Ecto neural progenitor cell (in vitro differentiated cells): ENCODE measurements around the gene SERPINA5.
"Not testable (repeated sequence)": the region's sequence is repeated elsewhere in the genome, so short reads cannot be mapped to it uniquely, and the experiment has no call there.

ENCODE experiments used
- DNase-seq: peaks from one replicate; pipeline ENCODE4 v3.0.0-alpha.2; 2018; ENCODE audit warnings: low spot score

SERPINA5 gene

GRCh38 chr14:94575730-94576585, 5.3 kb upstream of the SERPINA5 start:
- no peak for DNase-seq

- not testable (repeated sequence) for DNase-seq
Observed at GRCh38 chr14:94577472-94577871, 3.8 kb upstream of the SERPINA5 start.

GRCh38 chr14:94578712-94579111, 2.5 kb upstream of the SERPINA5 start:
- no peak for DNase-seq

GRCh38 chr14:94582199-94582750, 1.0 kb downstream of the SERPINA5 start:
- DNase-seq, result no peak

- no peak for DNase-seq
Observed at GRCh38 chr14:94582851-94583250, 1.6 kb downstream of the SERPINA5 start.

- no peak for DNase-seq
Observed at GRCh38 chr14:94583557-94583956, 2.3 kb downstream of the SERPINA5 start.

- DNase-seq, result no peak
Observed at GRCh38 chr14:94584591-94585280, 3.5 kb downstream of the SERPINA5 start.

- no peak for DNase-seq
Observed at GRCh38 chr14:94586635-94587034, 5.4 kb downstream of the SERPINA5 start.

- no peak for DNase-seq
Observed at GRCh38 chr14:94588311-94588710, 7.1 kb downstream of the SERPINA5 start.

- DNase-seq, result no peak
Observed at GRCh38 chr14:94591073-94591472, 9.8 kb downstream of the SERPINA5 start.

GRCh38 chr14:94591871-94592270, 10.6 kb downstream of the SERPINA5 start:
- DNase-seq, result no peak

- no peak for DNase-seq
Observed at GRCh38 chr14:94592457-94592856, 11.2 kb downstream of the SERPINA5 start.

- no peak for DNase-seq
Observed at GRCh38 chr14:94593376-94593748, 12.1 kb downstream of the SERPINA5 start.

GRCh38 chr14:94593749-94594431, 12.7 kb downstream of the SERPINA5 start:
- DNase-seq, result no peak

GRCh38 chr14:94594441-94594840, 13.2 kb downstream of the SERPINA5 start:
- DNase-seq, result no peak

- DNase-seq, result no peak
Observed at GRCh38 chr14:94595912-94596311, 14.7 kb downstream of the SERPINA5 start.

GRCh38 chr14:94596361-94596760, 15.1 kb downstream of the SERPINA5 start:
- no peak for DNase-seq

GRCh38 chr14:94597788-94598187, 16.6 kb downstream of the SERPINA5 start:
- DNase-seq, result no peak

- no peak for DNase-seq
Observed at GRCh38 chr14:94598506-94598815, 17.2 kb downstream of the SERPINA5 start.

GRCh38 chr14:94598816-94599655, 17.8 kb downstream of the SERPINA5 start:
- DNase-seq, result no peak

GRCh38 chr14:94599656-94600004, 18.4 kb downstream of the SERPINA5 start:
- no peak for DNase-seq

GRCh38 chr14:94600148-94600545, 18.9 kb downstream of the SERPINA5 start:
- no peak for DNase-seq
